ENCODE measurements around the gene SHQ1.

DNA sequence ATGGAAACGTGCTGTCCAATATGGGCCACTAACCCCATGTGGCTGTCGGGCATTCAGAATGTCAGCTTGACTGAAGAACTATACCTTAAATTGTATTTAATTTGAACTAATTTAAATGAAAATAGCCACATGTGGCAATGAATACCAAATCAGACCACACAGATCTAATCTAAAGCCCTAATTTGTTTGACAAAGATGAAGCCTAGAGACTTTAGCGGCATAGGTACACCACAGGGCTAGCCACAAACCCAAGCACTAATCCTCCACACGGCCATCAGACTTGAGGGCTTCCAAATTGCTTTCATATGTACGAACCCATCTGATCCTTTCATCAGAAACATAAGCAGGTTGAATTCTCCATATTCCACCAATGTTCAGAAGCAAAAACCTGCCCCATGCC, 81.4 kb downstream of the SHQ1 start:
- TF ChIP-seq EZH2 (IDR thresholded peaks at IDR 0.05; ENCODE audit: borderline replicate concordance, low read length): no peak
- TF ChIP-seq, protein P1, sequence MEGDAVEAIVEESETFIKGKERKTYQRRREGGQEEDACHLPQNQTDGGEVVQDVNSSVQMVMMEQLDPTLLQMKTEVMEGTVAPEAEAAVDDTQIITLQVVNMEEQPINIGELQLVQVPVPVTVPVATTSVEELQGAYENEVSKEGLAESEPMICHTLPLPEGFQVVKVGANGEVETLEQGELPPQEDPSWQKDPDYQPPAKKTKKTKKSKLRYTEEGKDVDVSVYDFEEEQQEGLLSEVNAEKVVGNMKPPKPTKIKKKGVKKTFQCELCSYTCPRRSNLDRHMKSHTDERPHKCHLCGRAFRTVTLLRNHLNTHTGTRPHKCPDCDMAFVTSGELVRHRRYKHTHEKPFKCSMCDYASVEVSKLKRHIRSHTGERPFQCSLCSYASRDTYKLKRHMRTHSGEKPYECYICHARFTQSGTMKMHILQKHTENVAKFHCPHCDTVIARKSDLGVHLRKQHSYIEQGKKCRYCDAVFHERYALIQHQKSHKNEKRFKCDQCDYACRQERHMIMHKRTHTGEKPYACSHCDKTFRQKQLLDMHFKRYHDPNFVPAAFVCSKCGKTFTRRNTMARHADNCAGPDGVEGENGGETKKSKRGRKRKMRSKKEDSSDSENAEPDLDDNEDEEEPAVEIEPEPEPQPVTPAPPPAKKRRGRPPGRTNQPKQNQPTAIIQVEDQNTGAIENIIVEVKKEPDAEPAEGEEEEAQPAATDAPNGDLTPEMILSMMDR (IDR thresholded peaks at IDR 0.05; ENCODE audit: low read length): no peak
